Measurements from ENCODE around the gene DYNLL2. TPM values are rescaled to one million over a fixed set of nuclear protein-coding genes. Genes with fewer than 3 reads are reported as not detected.

The DYNLL2 gene
- 10 to 100 TPM; 29.9 to 33.0 TPM for total RNA-seq

- TF ChIP-seq CTCF (IDR thresholded peaks at IDR 0.05) (no peak), POLR2A (IDR thresholded peaks at IDR 0.05) (no peak), POLR2AphosphoS5 (IDR thresholded peaks at IDR 0.05) (no peak)
- H3K4me1 ChIP-seq (replicated peaks) = peaks cover 21% of the 10 kb centered on the region
- intact Hi-C loops (cut with DNase I) = loop anchor here (5.0 to 10.0 kb wide), 2 partner anchors 228 to 434 kb away; partner anchors contain the start of gene MRPS23
- peak within 1 kb of the TSS; percentile 99 for H3K4me3 ChIP-seq
- peak; percentile 86 for DNase-seq (ENCODE audit: low spot score)
- H3K27ac ChIP-seq = peak within 1 kb of the TSS; percentile 90 to 91
- under 1% methylated on average over 14 of the region's 45 CpGs for WGBS
- H3K36me3 ChIP-seq = peaks cover 0 to under 1% of the 10 kb centered on the region in 2 donors
- H3K9me3 ChIP-seq = no peaks in the 10 kb centered on the region
- H3K27me3 ChIP-seq (replicated peaks; ENCODE audit: insufficient read depth) = no peaks in the 10 kb centered on the region
These were observed at the start of gene DYNLL2 for GRCh38 chr17:58082870-58083490. Gene DYNLL2 (plus strand): TSS chr17:58083419. CDS start chr17:58087091, 3,672 bp downstream.

- no peaks in the 10 kb centered on the region for H3K9me3 ChIP-seq
- no peak for DNase-seq (ENCODE audit: low spot score)
- H3K4me3 ChIP-seq = no peak overlapping the region
- H3K36me3 ChIP-seq = no peaks in the 10 kb centered on the region
- H3K27ac ChIP-seq = no peak overlapping the region
- intact Hi-C loops (cut with DNase I) = no loop called here
- no peak for TF ChIP-seq POLR2A (IDR thresholded peaks at IDR 0.05)
- no peak for TF ChIP-seq POLR2AphosphoS5 (IDR thresholded peaks at IDR 0.05)
- TF ChIP-seq CTCF (IDR thresholded peaks at IDR 0.05) = no peak
- no peaks in the 10 kb centered on the region for H3K4me1 ChIP-seq (replicated peaks)
- 78% methylated on average over 3 of the region's 3 CpGs for WGBS
- no peaks in the 10 kb centered on the region for H3K27me3 ChIP-seq (replicated peaks; ENCODE audit: insufficient read depth)
These were observed 43.2 kb upstream of the DYNLL2 start for GRCh38 chr17:58039975-58040374.

- no peak overlapping the region for H3K4me3 ChIP-seq
- intact Hi-C loops (cut with DNase I) = no loop called here
- H3K36me3 ChIP-seq = no peaks in the 10 kb centered on the region
- WGBS = 67% methylated on average over 8 of the region's 8 CpGs
- TF ChIP-seq CTCF (IDR thresholded peaks at IDR 0.05) = no peak
- no peak for TF ChIP-seq POLR2A (IDR thresholded peaks at IDR 0.05)
- TF ChIP-seq POLR2AphosphoS5 (IDR thresholded peaks at IDR 0.05) = no peak
- H3K9me3 ChIP-seq = no peaks in the 10 kb centered on the region
- H3K4me1 ChIP-seq (replicated peaks) = no peaks in the 10 kb centered on the region
- H3K27me3 ChIP-seq (replicated peaks; ENCODE audit: insufficient read depth) = no peaks in the 10 kb centered on the region
- no peak overlapping the region for H3K27ac ChIP-seq
- no peak for DNase-seq (ENCODE audit: low spot score)
These were observed 42.8 kb upstream of the DYNLL2 start for GRCh38 chr17:58040386-58040785.

- intact Hi-C loops (cut with DNase I) = no loop called here
- TF ChIP-seq POLR2AphosphoS5 (IDR thresholded peaks at IDR 0.05) = no peak
- no peak for TF ChIP-seq CTCF (IDR thresholded peaks at IDR 0.05)
- no peak for TF ChIP-seq POLR2A (IDR thresholded peaks at IDR 0.05)
- no peaks in the 10 kb centered on the region for H3K36me3 ChIP-seq
- H3K27me3 ChIP-seq (replicated peaks; ENCODE audit: insufficient read depth) = no peaks in the 10 kb centered on the region
- H3K4me3 ChIP-seq = no peak overlapping the region
- no peak overlapping the region for H3K27ac ChIP-seq
- WGBS = 48% methylated on average over 5 of the region's 5 CpGs
- H3K9me3 ChIP-seq = no peaks in the 10 kb centered on the region
- no peak for DNase-seq (ENCODE audit: low spot score)
- no peaks in the 10 kb centered on the region for H3K4me1 ChIP-seq (replicated peaks)
These were observed 42.1 kb upstream of the DYNLL2 start for GRCh38 chr17:58041161-58041560.

Measured in prostate gland (tissue), 2 donors.